ENCODE measurements around the gene FIBP. TPM values are rescaled to one million over a fixed set of nuclear protein-coding genes. Genes with fewer than 3 reads are reported as not detected.
A peak's percentile ranks its signal among the peaks of the same experiment; 100 is the strongest.

Gene FIBP
- total RNA-seq, 1 donor from 2014 or later, result 115 TPM

DNA sequence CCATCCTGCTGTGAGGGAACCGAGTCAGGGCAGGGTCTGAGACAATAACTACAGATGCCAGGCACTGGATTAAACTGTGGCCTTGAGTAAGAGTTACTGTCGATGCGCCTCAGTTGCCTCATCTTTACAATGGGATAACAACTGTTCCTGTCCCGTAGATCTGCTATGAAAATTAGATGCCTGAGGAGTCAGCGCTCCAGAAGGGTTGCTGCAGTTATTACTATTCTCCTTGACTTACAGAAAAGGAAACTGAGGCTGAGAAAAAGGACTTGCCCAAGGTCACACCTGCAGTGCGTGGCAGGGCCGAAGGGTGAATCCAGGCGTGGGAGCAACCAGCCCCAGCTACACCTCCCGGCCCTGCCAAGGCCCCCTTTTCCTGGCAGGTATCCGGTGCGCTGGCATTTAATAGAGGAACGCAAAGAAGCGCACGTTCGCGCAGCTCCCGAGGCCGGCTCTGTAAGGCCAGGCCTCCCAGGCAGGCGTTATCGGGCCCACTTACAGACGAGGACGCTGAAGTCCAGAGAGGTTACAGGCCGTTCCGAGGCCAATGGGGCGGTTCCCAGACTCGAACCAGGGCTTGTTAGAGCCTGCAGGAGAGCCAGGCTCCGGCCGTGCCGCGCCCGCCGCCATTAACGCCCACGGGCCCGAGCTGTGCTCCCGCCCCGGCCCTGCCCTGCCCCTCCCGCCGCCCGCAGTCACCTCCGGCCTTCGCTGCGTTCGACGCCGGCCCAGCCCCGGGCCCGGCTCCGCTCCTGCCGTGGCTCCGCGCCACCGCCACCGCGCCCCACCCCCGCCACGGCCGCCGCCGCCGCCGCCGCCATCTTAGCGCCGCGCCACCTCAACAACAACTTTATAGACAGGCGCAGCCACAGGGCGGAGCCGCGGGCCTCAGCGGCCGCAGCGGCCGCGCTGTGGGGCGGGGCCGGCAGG is 30.2 kb upstream of the FIBP start, which contains the start of gene C11orf68:
C11orf68 (minus strand) TSS at position 852 of the 930 bp plus-strand sequence; CDS start at position 821, 31 bp downstream.
- H3K9me3 Mint-ChIP-seq (ENCODE audit: unreplicated experiment), result peaks cover 14% of the 10 kb centered on the region
- peaks cover 10% of the 10 kb centered on the region for H3K4me1 Mint-ChIP-seq (ENCODE audit: low read depth, unreplicated experiment)
- TF ChIP-seq, protein P1, sequence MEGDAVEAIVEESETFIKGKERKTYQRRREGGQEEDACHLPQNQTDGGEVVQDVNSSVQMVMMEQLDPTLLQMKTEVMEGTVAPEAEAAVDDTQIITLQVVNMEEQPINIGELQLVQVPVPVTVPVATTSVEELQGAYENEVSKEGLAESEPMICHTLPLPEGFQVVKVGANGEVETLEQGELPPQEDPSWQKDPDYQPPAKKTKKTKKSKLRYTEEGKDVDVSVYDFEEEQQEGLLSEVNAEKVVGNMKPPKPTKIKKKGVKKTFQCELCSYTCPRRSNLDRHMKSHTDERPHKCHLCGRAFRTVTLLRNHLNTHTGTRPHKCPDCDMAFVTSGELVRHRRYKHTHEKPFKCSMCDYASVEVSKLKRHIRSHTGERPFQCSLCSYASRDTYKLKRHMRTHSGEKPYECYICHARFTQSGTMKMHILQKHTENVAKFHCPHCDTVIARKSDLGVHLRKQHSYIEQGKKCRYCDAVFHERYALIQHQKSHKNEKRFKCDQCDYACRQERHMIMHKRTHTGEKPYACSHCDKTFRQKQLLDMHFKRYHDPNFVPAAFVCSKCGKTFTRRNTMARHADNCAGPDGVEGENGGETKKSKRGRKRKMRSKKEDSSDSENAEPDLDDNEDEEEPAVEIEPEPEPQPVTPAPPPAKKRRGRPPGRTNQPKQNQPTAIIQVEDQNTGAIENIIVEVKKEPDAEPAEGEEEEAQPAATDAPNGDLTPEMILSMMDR (IDR thresholded peaks at IDR 0.05; ENCODE audit: partially characterized antibody, unreplicated experiment), result no peak
- peaks cover 17% of the 10 kb centered on the region for H3K27me3 Mint-ChIP-seq (ENCODE audit: unreplicated experiment)
- H3K36me3 Mint-ChIP-seq (ENCODE audit: unreplicated experiment), result no peaks in the 10 kb centered on the region
- DNase-seq, result no peak
- peak within 1 kb of the TSS; percentile 87 for H3K4me3 Mint-ChIP-seq (ENCODE audit: unreplicated experiment)
- H3K27ac Mint-ChIP-seq (ENCODE audit: unreplicated experiment), result peak within 1 kb of the TSS; percentile 43

DNA sequence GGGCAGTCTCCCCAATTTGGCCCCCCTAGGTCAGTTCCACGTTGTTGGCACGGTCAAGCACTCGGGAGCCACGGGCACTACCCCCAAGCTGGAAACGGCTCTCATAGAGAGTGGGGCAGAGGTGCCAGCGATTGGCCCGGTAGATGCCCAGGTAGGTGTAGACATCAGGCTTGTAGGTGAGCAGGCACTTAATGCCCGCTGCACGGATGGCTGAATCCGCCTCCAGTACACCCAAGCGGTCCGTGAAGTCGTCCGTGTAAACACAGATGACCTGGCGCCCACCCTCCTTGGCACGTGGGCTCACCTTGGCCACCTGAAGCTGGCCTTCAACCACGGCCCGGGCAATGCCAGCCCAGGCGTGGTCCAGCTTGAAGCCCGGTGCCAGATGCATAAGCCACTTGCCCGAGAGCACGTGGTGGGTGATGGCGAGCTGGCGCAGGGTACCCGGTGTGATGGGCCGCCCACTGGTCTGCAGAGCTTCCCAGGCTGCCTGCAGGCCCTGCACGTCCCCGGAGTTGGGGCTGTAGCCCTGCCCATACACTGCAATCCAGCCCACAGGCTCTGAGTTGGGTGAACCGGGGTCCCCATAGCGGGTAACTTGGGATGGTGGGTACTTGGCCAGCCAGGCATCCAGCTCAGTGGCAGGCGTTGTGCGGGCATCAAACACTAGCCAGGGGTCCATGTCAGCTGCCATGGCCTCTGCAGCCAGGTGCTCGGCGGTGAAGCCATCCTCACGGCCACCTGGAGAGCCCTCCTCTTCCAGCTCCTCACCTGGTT is 29.4 kb upstream of the FIBP start:
- TF ChIP-seq, protein P1 (IDR thresholded peaks at IDR 0.05; ENCODE audit: partially characterized antibody, unreplicated experiment), result no peak
- H3K36me3 Mint-ChIP-seq (ENCODE audit: unreplicated experiment), result no peaks in the 10 kb centered on the region
- H3K27me3 Mint-ChIP-seq (ENCODE audit: unreplicated experiment), result peaks cover 17% of the 10 kb centered on the region
- no peak overlapping the region for H3K27ac Mint-ChIP-seq (ENCODE audit: unreplicated experiment)
- no peak for DNase-seq
- peaks cover 10% of the 10 kb centered on the region for H3K4me1 Mint-ChIP-seq (ENCODE audit: low read depth, unreplicated experiment)
- H3K9me3 Mint-ChIP-seq (ENCODE audit: unreplicated experiment), result peaks cover 14% of the 10 kb centered on the region
- peak overlapping the region; percentile 84 for H3K4me3 Mint-ChIP-seq (ENCODE audit: unreplicated experiment)

DNA sequence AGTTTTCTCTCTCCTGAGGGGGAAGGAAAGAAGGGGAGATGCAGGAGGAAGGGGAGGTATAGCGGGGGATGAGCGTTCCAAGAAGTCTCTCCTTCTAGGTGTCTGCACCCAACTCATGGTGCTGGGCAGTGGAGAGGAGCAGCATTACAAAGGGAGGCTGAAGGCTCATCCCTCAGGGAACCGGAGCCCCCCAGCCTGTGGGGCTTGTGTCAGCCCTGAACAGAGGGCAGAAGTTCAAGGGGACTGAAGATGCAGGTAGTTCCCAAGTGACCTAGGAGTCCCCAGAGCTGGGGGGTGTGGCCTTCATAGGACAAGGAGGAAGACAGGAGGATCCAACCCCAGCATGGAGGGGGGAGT is 28.8 kb upstream of the FIBP start:
- TF ChIP-seq, protein P1 (IDR thresholded peaks at IDR 0.05; ENCODE audit: partially characterized antibody, unreplicated experiment), result no peak
- H3K27me3 Mint-ChIP-seq (ENCODE audit: unreplicated experiment), result peaks cover 18% of the 10 kb centered on the region
- H3K4me3 Mint-ChIP-seq (ENCODE audit: unreplicated experiment), result peak overlapping the region; percentile 49
- no peak overlapping the region for H3K27ac Mint-ChIP-seq (ENCODE audit: unreplicated experiment)
- H3K4me1 Mint-ChIP-seq (ENCODE audit: low read depth, unreplicated experiment), result peaks cover 10% of the 10 kb centered on the region
- H3K9me3 Mint-ChIP-seq (ENCODE audit: unreplicated experiment), result peaks cover 14% of the 10 kb centered on the region
- H3K36me3 Mint-ChIP-seq (ENCODE audit: unreplicated experiment), result no peaks in the 10 kb centered on the region
- no peak for DNase-seq

DNA sequence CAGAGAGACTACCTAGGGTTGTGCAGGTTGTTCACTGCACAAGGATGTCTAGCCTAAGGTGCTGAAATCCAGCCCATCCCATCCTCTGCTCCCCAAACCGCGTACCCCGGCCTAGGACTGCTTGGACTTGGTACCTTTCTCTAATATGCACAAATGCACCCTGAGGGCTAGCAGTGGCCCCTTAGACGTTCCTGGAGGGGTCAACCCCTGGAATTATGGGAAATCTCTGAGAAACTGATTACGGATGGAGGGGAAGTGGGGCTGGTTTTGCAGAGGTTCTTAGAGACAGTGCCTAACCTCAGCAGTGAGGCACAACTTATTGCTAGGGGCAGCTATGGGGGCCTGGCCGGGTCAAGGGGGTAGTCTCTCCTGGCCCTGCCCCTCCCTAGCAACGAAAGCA is 28.1 kb upstream of the FIBP start:
- H3K4me3 Mint-ChIP-seq (ENCODE audit: unreplicated experiment), result peak overlapping the region; percentile 49
- DNase-seq, result no peak
- peaks cover 18% of the 10 kb centered on the region for H3K27me3 Mint-ChIP-seq (ENCODE audit: unreplicated experiment)
- H3K27ac Mint-ChIP-seq (ENCODE audit: unreplicated experiment), result no peak overlapping the region
- H3K36me3 Mint-ChIP-seq (ENCODE audit: unreplicated experiment), result no peaks in the 10 kb centered on the region
- TF ChIP-seq, protein P1 (IDR thresholded peaks at IDR 0.05; ENCODE audit: partially characterized antibody, unreplicated experiment), result no peak
- H3K4me1 Mint-ChIP-seq (ENCODE audit: low read depth, unreplicated experiment), result peaks cover 10% of the 10 kb centered on the region
- peaks cover 14% of the 10 kb centered on the region for H3K9me3 Mint-ChIP-seq (ENCODE audit: unreplicated experiment)

Measured in glutamatergic neuron (in vitro differentiated cells).